DMS53 treated with DMSO at 0.1 percent for 48 hours (cell line): ENCODE data around the gene LHFPL2.

Source experiments
- DNase-seq: peaks from one replicate; lab custom pipeline; 2025; ENCODE audit not compliant: unreplicated experiment; lab: John Stamatoyannopoulos, UW

Gene LHFPL2

DNA sequence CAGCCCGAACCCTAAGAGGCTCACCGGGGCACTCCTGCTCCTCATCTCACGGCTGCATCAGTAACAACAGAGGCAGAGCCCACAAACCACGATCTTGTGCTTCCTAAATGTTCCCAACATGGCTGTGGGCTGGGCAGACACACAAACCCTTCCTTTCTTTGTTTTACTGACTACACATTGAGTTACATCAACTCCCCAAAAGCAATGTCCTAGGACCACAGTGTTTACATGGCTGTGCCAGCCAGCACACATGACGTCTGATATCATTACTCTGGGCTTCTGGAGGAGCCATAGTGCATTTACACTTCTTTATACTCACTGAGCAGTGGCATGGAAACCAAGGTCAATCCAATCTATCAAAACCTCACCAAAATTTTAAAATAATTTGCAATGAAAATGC lies 101.4 kb downstream of the LHFPL2 start:
- DNase-seq = no peak

- no peak for DNase-seq
Measured at GRCh38 chr5:78546276-78546996, 102.1 kb downstream of the LHFPL2 start.

- no peak for DNase-seq
Measured at GRCh38 chr5:78545406-78545805, 103.2 kb downstream of the LHFPL2 start.

GRCh38 chr5:78544561-78545201 lies 103.9 kb downstream of the LHFPL2 start:
- no peak for DNase-seq

DNA sequence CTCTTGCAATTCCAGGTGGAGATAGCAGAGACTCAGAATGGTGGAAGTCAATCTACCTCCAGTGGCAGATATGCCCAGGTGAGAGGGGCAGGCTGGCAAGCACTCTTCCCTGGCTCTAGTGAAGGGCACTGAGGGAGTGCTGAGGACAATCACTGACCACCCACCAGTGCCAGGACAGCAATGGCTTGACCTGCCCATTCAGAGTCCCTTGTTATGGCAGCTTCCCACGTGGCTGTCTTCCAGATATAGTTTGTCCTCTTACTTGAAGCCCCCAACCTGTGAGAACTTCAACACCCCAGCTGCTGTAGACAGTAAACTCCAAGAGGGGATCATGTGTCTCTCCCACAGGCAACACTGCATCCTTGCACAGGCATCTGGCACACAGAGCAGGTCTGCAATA lies 104.7 kb downstream of the LHFPL2 start:
- DNase-seq = no peak

- DNase-seq = no peak
Measured at GRCh38 chr5:78543292-78543691, 105.3 kb downstream of the LHFPL2 start.

GRCh38 chr5:78542321-78542840 lies 106.2 kb downstream of the LHFPL2 start:
- DNase-seq = no peak

GRCh38 chr5:78541086-78541654 lies 107.4 kb downstream of the LHFPL2 start:
- no peak for DNase-seq

DNA sequence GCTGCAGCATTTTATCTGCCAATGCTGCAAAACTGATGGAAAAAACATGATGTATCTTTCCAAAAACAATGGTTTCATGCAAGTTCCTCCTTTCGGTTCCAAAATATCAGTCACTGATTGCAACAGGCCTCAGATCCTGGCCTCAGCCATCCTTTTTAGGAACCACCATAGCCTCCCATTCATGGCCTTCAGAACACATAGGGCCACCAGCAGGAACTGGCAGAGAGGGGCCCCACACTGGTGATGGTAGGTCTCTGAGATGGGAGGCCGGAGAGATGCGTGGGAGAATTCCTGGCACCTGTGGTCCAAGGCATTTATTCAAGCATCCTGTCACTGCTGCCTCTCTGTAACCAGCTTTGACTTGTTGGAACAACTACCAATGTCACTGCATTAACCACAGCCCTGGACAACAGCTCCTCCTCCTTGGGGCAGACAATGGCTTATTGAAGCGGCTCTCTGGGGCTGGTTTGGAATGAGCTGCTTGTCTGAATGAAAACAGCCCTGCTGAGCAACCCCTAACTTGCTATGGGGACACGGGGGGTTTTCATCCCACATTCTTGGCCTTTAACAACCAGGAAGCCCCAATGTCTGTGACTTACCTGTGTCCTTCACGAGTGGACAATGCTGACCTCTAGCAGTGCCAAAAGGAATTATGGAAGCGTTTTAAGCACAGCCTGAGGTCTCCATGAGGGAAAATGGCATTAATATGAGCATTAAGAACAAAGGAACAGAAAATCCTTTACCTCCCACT lies 108.1 kb downstream of the LHFPL2 start:
- no peak for DNase-seq

DNA sequence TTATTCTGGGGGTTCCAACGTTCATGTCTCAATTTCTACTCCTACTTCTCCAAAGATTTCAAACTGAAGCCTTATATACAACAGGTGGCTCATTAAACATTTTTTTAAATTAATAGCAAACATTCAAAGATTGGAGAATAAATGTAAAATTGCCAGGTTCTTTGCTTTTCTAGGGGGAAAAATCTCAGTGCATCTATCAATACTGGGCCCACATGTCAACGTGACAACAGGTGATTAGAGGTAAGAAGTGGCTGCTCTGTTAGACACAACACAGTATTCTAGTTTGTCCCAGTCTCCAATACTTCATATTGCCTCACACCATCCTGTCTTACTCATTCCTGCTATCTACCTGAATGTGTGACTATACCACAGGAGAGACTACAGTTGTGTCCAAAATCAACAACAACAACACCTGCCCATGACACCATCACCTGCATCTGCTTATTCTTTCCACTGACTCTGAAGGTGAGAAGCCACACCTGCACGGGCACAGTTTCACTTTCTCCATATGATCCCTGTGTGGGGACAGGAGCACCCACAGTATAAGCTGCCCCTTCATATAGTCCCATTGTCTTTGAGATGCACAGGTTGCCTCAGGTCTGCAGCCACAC lies 110.2 kb downstream of the LHFPL2 start:
- DNase-seq = peak; percentile 13

GRCh38 chr5:78537821-78538220 lies 110.8 kb downstream of the LHFPL2 start:
- peak; percentile 25 for DNase-seq

- no peak for DNase-seq
Measured at GRCh38 chr5:78537411-78537810, 111.2 kb downstream of the LHFPL2 start.

DNA sequence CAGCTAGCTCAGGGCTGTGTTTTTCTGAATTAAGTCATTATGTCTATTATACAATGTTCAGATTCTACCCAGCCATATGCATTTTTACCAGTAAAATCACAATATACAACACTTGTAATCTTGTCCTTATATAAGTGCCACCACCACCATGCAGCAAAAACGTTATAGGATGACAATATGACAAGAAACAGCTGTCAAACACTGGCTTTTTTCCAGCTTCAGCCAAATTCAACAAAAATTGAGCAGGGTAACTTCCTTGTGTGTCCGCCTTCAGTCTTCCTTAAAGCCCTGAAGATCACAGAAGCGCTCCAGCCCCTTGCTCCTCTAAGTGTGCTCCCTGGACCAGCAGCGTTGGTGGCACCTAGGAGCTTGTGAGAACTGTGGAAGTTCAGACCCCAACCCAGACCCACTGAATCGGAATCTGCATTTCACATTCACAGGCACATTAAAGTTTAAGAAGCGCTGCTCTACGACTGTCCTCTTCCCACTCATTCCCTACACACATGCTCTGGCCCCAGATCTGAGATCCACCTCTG lies 111.8 kb downstream of the LHFPL2 start:
- DNase-seq = no peak

DNA sequence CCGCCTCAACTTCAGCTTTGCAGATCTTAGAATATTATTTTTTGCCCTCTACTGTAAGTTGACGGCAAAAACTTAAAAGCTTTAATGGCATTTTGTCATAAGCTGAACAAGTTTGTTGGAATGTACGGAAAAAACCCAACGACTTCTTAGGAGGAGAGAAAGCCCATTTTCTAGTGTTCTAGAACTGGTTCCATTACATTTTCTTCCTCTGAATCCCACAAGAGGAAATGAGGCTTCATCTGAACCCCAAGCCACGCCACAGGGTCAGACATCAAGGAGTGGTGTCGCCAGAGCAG lies 113.7 kb downstream of the LHFPL2 start:
- no peak for DNase-seq

- no peak for DNase-seq
Measured at GRCh38 chr5:78534148-78534904, 114.2 kb downstream of the LHFPL2 start.

- peak; percentile 43 for DNase-seq
Measured at GRCh38 chr5:78533356-78533755, 115.2 kb downstream of the LHFPL2 start.

GRCh38 chr5:78530342-78531096 lies 118.1 kb downstream of the LHFPL2 start:
- DNase-seq = no peak

DNA sequence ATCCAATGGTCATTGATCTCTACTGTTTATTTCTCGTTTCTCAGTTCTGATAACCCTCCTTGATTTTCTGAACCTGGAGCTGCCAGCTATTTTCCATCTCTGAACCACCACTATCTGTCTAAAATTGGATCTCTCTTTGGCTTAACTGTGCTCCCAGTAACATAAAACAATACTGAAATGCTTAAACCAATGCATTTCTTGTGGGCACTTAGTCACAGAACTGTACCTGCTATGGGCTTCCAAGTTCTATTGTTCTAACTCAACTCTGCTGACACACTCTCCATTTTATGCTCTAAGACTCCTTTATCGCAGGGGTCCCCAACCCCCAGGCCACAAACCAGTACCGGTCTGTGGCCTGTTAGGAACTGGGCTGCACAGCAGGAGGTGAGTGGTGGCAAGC lies 120.6 kb downstream of the LHFPL2 start:
- DNase-seq = no peak

DNA sequence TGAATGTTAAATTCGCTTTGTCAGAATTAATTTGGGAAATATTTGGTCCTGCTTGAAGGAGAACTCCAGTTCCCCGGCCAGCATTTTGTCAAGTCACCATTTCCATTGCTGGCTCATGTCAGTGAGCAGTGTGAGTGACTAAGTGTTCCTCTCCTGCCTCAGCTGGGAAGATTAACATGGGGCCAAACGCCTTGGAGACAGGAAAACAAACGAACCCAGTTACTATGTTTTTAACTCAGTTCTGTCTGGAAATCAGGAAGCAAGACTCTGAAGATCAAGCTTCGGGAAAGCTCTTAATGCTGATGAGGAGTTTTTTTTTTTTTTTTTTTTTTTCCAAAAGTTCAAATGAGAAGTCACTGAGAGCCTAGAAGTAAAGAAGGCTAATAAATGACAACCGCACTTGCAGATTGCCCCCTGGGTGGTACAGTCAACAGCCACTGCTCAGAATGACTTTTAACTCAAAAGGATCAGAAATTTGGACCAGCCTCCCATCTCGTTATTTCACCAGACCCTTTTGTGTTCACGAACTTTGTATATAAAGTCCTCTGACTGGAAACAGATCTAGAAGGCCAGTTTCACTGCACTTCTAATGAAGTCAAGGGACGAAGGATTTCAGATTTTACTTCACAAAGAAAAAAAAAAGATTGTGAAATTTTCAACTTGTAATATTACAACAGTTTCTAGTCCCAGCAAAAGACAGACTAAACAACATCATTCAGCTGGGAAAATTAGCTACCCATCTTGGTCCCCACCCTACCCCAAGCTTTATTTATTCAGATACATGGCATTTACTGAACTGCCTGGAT lies 121.3 kb downstream of the LHFPL2 start:
- DNase-seq = no peak
